Ovary (tissue), 9 donors: ENCODE results near the gene SOX5. TPM values are rescaled to one million over a fixed set of nuclear protein-coding genes. Genes with fewer than 3 reads are reported as not detected.

Experiments used
- DNase-seq, 5 donors: peaks; one replicate each; pipeline ENCODE4 v3.0.0-alpha.2; 2019 to 2020
- H3K27ac ChIP-seq, 2 donors: fragments of 200-600 bp; one replicate each; pipeline versions ENCODE4 v1.5.1 to v1.8.0; 2019 to 2022
- H3K27me3 ChIP-seq: fragments of 200-600 bp; one replicate; pipeline ENCODE4 v1.8.0; 2022
- H3K36me3 ChIP-seq: fragments of 200-600 bp; sonication (generic); one replicate; pipeline ENCODE4 v1.5.1; 2019
- H3K4me1 ChIP-seq: one replicate; pipeline ENCODE4 v1.8.1; 2013; ENCODE audit warnings: mild to moderate bottlenecking, moderate library complexity; ENCODE audit not compliant: insufficient read depth
- H3K4me3 ChIP-seq: fragments of 200-600 bp; sonication (generic); one replicate; pipeline ENCODE4 v1.5.1; 2017
- H3K9me3 ChIP-seq, 2 donors: fragments of 200-600 bp in 1 of 2; sonication (generic) in 1 of 2; one replicate each; pipeline versions ENCODE4 v1.5.1 to v1.8.1; 2013 to 2019; ENCODE audit warnings: mild to moderate bottlenecking in 1 of 2, moderate library complexity in 1 of 2
- CTCF ChIP-seq, 3 donors: fragments of 450-650 bp in 2 of 3; fragments of 200-600 bp in 1 of 3; IDR thresholded peaks; one replicate each; pipeline versions ENCODE4 v1.5.1 to v1.8.0; 2016 to 2022; ENCODE audit warnings: antibody characterized with exemption in 3 of 3, mild to moderate bottlenecking in 1 of 3
- EP300 ChIP-seq: sonication (generic); formaldehyde crosslinking; IDR thresholded peaks from one replicate; pipeline ENCODE4 v1.6.1; 2017; ENCODE audit warnings: antibody characterized with exemption
- POLR2A ChIP-seq: fragments of 450-650 bp; IDR thresholded peaks from one replicate; pipeline ENCODE4 v1.6.1; 2017; ENCODE audit warnings: antibody characterized with exemption, mild to moderate bottlenecking, moderate library complexity
- WGBS, 3 donors: extraction: QIAGEN DNeasy Blood & Tissue Kit in 1 of 3; methylation state at CpG; one replicate each; pipeline versions ENCODE4 v1.1.5 to v1.1.7; 2013 to 2017; 5-methylcytosine and 5-hydroxymethylcytosine counted together
- intact Hi-C, 4 donors: fragments of 100-400 bp; cut with DNase I; formaldehyde crosslinking; loops; one replicate each; pipeline versions ENCODE4 v1.11.0 to v1.15.1; 2022 to 2023
- polyA plus RNA-seq, 2 donors: library from polyadenylated mRNA; stranded (reverse); fragments of 200-250 nt in 1 of 2; fragments of 350-450 nt in 1 of 2; fragmentation: Illumina TruSeq in 1 of 2; extraction: RNeasy Lipid Tissue Mini Kit (QIAGEN cat#74804) in 1 of 2; gene quantifications; one replicate each; pipeline ENCODE4 v1.2.3, GENCODE V29; 2013 to 2014
- total RNA-seq, 7 donors: library from RNA; depleted of rRNA in 2 of 7; stranded (reverse); fragments of >200 nt in 2 of 7; fragmentation: NEBNext Ultra II Directional in 3 of 7; extraction: Animal tissue kit (Norgen Biotek cat#: 25700) in 3 of 7; gene quantifications; one replicate each; pipeline versions ENCODE4 v1.1.0 to v1.2.4, GENCODE V29; 2016 to 2023
- donor health status: DM: no; HTN: no; CAD: no; lungs with moderate emphysema.
- donor health status: DM: no; HTN: no; CAD: no.
- donor health status: Bipolar disorder and iron deficiency.
- donor health status: DM: yes; HTN: yes; CAD: no.
- donor health status: DM: no; HTN: no; CAD: no.
- donor health status: DM: yes; HTN: yes; CAD: no.

The SOX5 gene
- total and polyA plus RNA-seq, 9 donors: 5.7 to 33.7 (median 21.4) TPM

DNA sequence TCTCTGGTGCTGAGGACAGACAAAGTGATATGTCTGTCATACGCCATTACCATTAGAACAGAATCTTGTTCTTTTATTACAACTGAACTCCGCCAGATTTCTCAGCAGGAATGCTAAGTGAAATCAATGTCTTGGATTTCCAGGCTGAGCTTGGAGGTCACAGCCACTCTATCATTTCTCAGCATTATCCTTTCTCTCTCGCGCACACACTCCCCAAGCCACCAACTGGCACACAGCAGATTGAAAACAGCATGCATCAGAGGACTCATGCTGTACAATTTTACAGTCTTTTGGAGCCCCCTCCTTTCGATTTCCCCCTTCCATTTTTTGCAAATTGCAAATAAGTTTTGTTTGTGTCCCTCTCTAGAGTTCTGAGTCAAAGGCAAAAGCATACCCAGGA is 348.6 kb downstream of the SOX5 start:
- intact Hi-C loops: no loop called here
- WGBS, 3 donors: 95 to 97% (median 95%) methylated on average over 5 of the region's 5 CpGs
- no peaks in the 10 kb centered on the region for H3K27me3 ChIP-seq
- no peaks in the 10 kb centered on the region for H3K9me3 ChIP-seq
- no peaks in the 10 kb centered on the region for H3K36me3 ChIP-seq
- DNase-seq: no peak
- H3K4me3 ChIP-seq: no peak overlapping the region
- no peak for TF ChIP-seq CTCF (IDR thresholded peaks at IDR 0.05)
- no peak overlapping the region for H3K27ac ChIP-seq
- H3K4me1 ChIP-seq: no peaks in the 10 kb centered on the region

- no peak for TF ChIP-seq CTCF (IDR thresholded peaks at IDR 0.05)
- H3K27ac ChIP-seq: no peak overlapping the region
- H3K4me1 ChIP-seq: no peaks in the 10 kb centered on the region
- no peaks in the 10 kb centered on the region for H3K27me3 ChIP-seq
- H3K4me3 ChIP-seq: no peak overlapping the region
- intact Hi-C loops: no loop called here
- DNase-seq: no peak
- WGBS, 3 donors: 79 to 87% (median 86%) methylated on average over 3 of the region's 3 CpGs
- H3K9me3 ChIP-seq: no peaks in the 10 kb centered on the region
- H3K36me3 ChIP-seq: no peaks in the 10 kb centered on the region
Observed at GRCh38 chr12:23596568-23596967, 352.9 kb downstream of the SOX5 start.

DNA sequence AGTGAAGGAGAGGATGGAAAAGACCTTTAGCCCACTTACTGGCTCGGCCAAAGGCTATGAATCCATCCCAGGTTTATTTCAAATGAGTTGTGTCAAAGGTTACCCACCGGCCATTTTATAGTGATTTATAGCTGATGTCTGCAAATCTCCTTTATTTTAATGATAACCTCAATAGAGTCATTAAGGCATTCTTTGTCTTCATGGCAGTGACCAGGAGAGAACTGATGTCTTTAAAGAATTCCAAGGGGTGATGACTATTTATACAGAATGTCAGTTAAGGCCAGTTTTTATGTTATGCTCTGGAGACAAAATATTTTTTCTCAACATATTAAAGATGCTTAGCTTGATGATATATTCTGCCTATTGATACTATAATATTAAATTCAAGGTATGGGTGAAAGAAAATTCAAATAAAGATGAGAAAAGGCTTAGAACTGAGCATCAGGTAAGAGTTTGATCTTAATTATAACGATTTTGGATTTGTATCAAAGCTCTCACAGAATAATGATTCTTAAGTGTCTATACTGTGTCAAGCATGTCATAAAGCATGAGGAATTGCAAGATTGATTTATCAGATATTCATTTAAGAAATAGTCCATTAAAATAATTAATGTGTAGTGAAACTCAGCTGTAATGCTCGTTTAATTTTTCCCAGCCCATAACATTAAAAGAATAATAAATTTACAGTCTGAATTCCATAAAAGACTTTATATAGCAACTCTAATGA is 361.5 kb downstream of the SOX5 start:
- no peak for TF ChIP-seq POLR2A
- no peak for TF ChIP-seq CTCF (IDR thresholded peaks at IDR 0.05)
- no peak for TF ChIP-seq EP300

GRCh38 chr12:23585782-23586163 is 363.7 kb downstream of the SOX5 start:
- WGBS, 3 donors: 82 to 89% (median 87%) methylated on average over 11 of the region's 11 CpGs
- intact Hi-C loops: no loop called here
- TF ChIP-seq EP300 (no peak), POLR2A (no peak), CTCF (IDR thresholded peaks at IDR 0.05) (no peak)

More for the DNA sequence above, 361.5 kb downstream of the SOX5 start:
- no peaks in the 10 kb centered on the region for H3K27me3 ChIP-seq
- H3K9me3 ChIP-seq: no peaks in the 10 kb centered on the region
- DNase-seq: no peak
- intact Hi-C loops: no loop called here
- H3K36me3 ChIP-seq: no peaks in the 10 kb centered on the region
- no peak overlapping the region for H3K27ac ChIP-seq
- 66 to 75% (median 73%) methylated on average over 4 of the region's 4 CpGs for WGBS, 3 donors
- H3K4me1 ChIP-seq: no peaks in the 10 kb centered on the region
- no peak overlapping the region for H3K4me3 ChIP-seq

More at GRCh38 chr12:23585782-23586163, 363.7 kb downstream of the SOX5 start:
- DNase-seq: no peak
- Histone ChIP-seq H3K4me3 (no peak overlapping the region), H3K27me3 (no peaks in the 10 kb centered on the region), H3K9me3 (no peaks in the 10 kb centered on the region), H3K36me3 (no peaks in the 10 kb centered on the region), H3K4me1 (no peaks in the 10 kb centered on the region), H3K27ac (no peak overlapping the region)
